WTC11 (cell line): ENCODE results near the gene CTBP1.

Experiments used
- CTCF ChIP-seq: fragments of 200-600 bp; IDR thresholded peaks from 2 replicates; pipeline ENCODE4 v1.8.0; 2022; ENCODE audit warnings: antibody characterized with exemption
- E2F5 ChIP-seq: sonication (generic); formaldehyde crosslinking; IDR thresholded peaks from 2 replicates; pipeline ENCODE4 v1.8.1; 2022; ENCODE audit warnings: mild to moderate bottlenecking, moderate library complexity, missing genetic modification reagents
- ZNF263 ChIP-seq: sonication (generic); formaldehyde crosslinking; IDR thresholded peaks from 2 replicates; pipeline ENCODE4 v1.8.1; 2022; ENCODE audit warnings: low read depth, mild to moderate bottlenecking, moderate library complexity, missing genetic modification reagents
- TF ChIP-seq, protein P1 (sequence below): sonication (generic); formaldehyde crosslinking; IDR thresholded peaks from 2 replicates; pipeline ENCODE4 v1.8.0; 2023; ENCODE audit warnings: missing genetic modification reagents, mild to moderate bottlenecking, borderline replicate concordance
- TF ChIP-seq, protein P2 (sequence below): sonication (generic); formaldehyde crosslinking; IDR thresholded peaks from 2 replicates; pipeline ENCODE4 v1.8.1; 2023; ENCODE audit warnings: mild to moderate bottlenecking, missing genetic modification reagents, moderate library complexity
- TF ChIP-seq, protein P3 (sequence below): sonication (generic); formaldehyde crosslinking; IDR thresholded peaks from 2 replicates; pipeline ENCODE4 v1.8.1; 2022; ENCODE audit warnings: missing genetic modification reagents, borderline replicate concordance

- no peak for TF ChIP-seq ZNF263 (CRISPR knock-in tag)
- TF ChIP-seq, protein P1, sequence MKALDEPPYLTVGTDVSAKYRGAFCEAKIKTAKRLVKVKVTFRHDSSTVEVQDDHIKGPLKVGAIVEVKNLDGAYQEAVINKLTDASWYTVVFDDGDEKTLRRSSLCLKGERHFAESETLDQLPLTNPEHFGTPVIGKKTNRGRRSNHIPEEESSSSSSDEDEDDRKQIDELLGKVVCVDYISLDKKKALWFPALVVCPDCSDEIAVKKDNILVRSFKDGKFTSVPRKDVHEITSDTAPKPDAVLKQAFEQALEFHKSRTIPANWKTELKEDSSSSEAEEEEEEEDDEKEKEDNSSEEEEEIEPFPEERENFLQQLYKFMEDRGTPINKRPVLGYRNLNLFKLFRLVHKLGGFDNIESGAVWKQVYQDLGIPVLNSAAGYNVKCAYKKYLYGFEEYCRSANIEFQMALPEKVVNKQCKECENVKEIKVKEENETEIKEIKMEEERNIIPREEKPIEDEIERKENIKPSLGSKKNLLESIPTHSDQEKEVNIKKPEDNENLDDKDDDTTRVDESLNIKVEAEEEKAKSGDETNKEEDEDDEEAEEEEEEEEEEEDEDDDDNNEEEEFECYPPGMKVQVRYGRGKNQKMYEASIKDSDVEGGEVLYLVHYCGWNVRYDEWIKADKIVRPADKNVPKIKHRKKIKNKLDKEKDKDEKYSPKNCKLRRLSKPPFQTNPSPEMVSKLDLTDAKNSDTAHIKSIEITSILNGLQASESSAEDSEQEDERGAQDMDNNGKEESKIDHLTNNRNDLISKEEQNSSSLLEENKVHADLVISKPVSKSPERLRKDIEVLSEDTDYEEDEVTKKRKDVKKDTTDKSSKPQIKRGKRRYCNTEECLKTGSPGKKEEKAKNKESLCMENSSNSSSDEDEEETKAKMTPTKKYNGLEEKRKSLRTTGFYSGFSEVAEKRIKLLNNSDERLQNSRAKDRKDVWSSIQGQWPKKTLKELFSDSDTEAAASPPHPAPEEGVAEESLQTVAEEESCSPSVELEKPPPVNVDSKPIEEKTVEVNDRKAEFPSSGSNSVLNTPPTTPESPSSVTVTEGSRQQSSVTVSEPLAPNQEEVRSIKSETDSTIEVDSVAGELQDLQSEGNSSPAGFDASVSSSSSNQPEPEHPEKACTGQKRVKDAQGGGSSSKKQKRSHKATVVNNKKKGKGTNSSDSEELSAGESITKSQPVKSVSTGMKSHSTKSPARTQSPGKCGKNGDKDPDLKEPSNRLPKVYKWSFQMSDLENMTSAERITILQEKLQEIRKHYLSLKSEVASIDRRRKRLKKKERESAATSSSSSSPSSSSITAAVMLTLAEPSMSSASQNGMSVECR (CRISPR knock-in tag): no peak
- TF ChIP-seq, protein P2, sequence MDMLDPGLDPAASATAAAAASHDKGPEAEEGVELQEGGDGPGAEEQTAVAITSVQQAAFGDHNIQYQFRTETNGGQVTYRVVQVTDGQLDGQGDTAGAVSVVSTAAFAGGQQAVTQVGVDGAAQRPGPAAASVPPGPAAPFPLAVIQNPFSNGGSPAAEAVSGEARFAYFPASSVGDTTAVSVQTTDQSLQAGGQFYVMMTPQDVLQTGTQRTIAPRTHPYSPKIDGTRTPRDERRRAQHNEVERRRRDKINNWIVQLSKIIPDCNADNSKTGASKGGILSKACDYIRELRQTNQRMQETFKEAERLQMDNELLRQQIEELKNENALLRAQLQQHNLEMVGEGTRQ (CRISPR knock-in tag): no peak
- no peak for TF ChIP-seq CTCF
- TF ChIP-seq E2F5: no peak
- TF ChIP-seq, protein P3, sequence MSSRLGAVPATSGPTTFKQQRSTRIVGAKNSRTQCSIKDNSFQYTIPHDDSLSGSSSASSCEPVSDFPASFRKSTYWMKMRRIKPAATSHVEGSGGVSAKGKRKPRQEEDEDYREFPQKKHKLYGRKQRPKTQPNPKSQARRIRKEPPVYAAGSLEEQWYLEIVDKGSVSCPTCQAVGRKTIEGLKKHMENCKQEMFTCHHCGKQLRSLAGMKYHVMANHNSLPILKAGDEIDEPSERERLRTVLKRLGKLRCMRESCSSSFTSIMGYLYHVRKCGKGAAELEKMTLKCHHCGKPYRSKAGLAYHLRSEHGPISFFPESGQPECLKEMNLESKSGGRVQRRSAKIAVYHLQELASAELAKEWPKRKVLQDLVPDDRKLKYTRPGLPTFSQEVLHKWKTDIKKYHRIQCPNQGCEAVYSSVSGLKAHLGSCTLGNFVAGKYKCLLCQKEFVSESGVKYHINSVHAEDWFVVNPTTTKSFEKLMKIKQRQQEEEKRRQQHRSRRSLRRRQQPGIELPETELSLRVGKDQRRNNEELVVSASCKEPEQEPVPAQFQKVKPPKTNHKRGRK (CRISPR knock-in tag): no peak
Measured at GRCh38 chr4:1194010-1194900, 54.7 kb downstream of the CTBP1 start.
